Stomach (tissue), 9 donors: ENCODE measurements around the gene NTMT2. TPM values are rescaled to one million over a fixed set of nuclear protein-coding genes. Genes with fewer than 3 reads are reported as not detected.

Source experiments
- DNase-seq, 2 donors: peaks; one replicate each; pipeline versions ENCODE4 v3.0.0 to v3.0.0-alpha.2; 2013 to 2019
- H3K27ac ChIP-seq, 5 donors: fragments of 200-600 bp in 4 of 5; sonication (generic) in 4 of 5; one replicate each; pipeline ENCODE4 v1.5.1; 2013 to 2019; ENCODE audit warnings: mild to moderate bottlenecking in 1 of 5, moderate library complexity in 1 of 5
- H3K27me3 ChIP-seq, 3 donors: fragments of 200-600 bp; sonication (generic); one replicate each; pipeline ENCODE4 v1.5.1; 2017 to 2019; ENCODE audit warnings: mixed run types in 1 of 3
- H3K36me3 ChIP-seq, 4 donors: fragments of 200-600 bp; sonication (generic); 1 replicate in 3 of 4; 2 replicates in 1 of 4; pipeline ENCODE4 v1.5.1; 2016 to 2019
- H3K4me1 ChIP-seq, 4 donors: fragments of 200-600 bp; sonication (generic); one replicate each; pipeline ENCODE4 v1.5.1; 2016 to 2019
- H3K4me3 ChIP-seq, 4 donors: fragments of 200-600 bp; sonication (generic) in 3 of 4; one replicate each; pipeline ENCODE4 v1.5.1; 2016 to 2019; ENCODE audit warnings: mild to moderate bottlenecking in 1 of 4
- H3K9me3 ChIP-seq, 4 donors: fragments of 200-600 bp; sonication (generic); one replicate each; pipeline ENCODE4 v1.5.1; 2016 to 2019
- CTCF ChIP-seq, 7 experiments: fragments of 450-650 bp in 4 of 7; fragments of 200-600 bp in 3 of 7; sonication (generic) in 3 of 7; IDR thresholded peaks; one replicate each; pipeline ENCODE4 v1.5.1; 2016 to 2019; ENCODE audit warnings: antibody characterized with exemption in 7 of 7, control low read depth in 2 of 7, mild to moderate bottlenecking in 1 of 7
- EP300 ChIP-seq: sonication (generic); formaldehyde crosslinking; IDR thresholded peaks from one replicate; pipeline ENCODE4 v1.6.1; 2017; ENCODE audit warnings: antibody characterized with exemption
- POLR2A ChIP-seq, 4 donors: fragments of 450-650 bp; IDR thresholded peaks; one replicate each; pipeline ENCODE4 v1.6.1; 2016; ENCODE audit warnings: antibody characterized with exemption in 4 of 4, control low read depth in 2 of 4, mild to moderate bottlenecking in 1 of 4, moderate library complexity in 1 of 4
- POLR2AphosphoS5 ChIP-seq, 3 donors: sonication (generic); formaldehyde crosslinking; IDR thresholded peaks; one replicate each; pipeline ENCODE4 v1.6.1; 2016; ENCODE audit warnings: antibody characterized with exemption in 3 of 3
- WGBS, 5 donors: extraction: QIAGEN DNeasy Blood & Tissue Kit in 3 of 5; methylation state at CpG; one replicate each; pipeline versions ENCODE4 v1.1.5 to v1.1.7; 2013 to 2018; 5-methylcytosine and 5-hydroxymethylcytosine counted together
- intact Hi-C: fragments of 100-400 bp; cut with DNase I; formaldehyde crosslinking; loops from one replicate; pipeline ENCODE4 v1.15.1; 2023; ENCODE audit warnings: low total_unique reads
- polyA plus RNA-seq, 3 donors: library from polyadenylated mRNA; stranded (reverse); fragments of 200-250 nt; gene quantifications; one replicate each; pipeline ENCODE4 v1.2.3, GENCODE V29; 2013
- total RNA-seq, 5 donors: library from RNA; depleted of rRNA; stranded (reverse); fragments of >200 nt; gene quantifications; one replicate each; pipeline versions ENCODE4 v1.1.0 to v1.2.3, GENCODE V29; 2014 to 2016
- donor health status: healthy with polysubstance abuse.
- donor health status: Bipolar disorder and iron deficiency.
- donor health status: healthy.

NTMT2 gene
- total and polyA plus RNA-seq, 8 donors, result not detected

GRCh38 chr1:170194451-170194850 is 48.7 kb downstream of the NTMT2 start:
- Histone ChIP-seq H3K36me3 (no peaks in the 10 kb centered on the region), H3K4me3 (no peak overlapping the region), H3K27ac (no peak overlapping the region), H3K9me3 (peaks cover 0 to 26% (median 18%) of the 10 kb centered on the region in 4 donors), H3K27me3 (no peaks in the 10 kb centered on the region), H3K4me1 (no peaks in the 10 kb centered on the region)
- DNase-seq, result no peak
- intact Hi-C loops, result no loop called here
- 76 to 92% (median 76%) methylated on average over 1 of the region's 1 CpG for WGBS, 5 donors
- TF ChIP-seq CTCF (IDR thresholded peaks at IDR 0.05) (no peak), POLR2A (IDR thresholded peaks at IDR 0.05) (no peak), EP300 (no peak), POLR2AphosphoS5 (IDR thresholded peaks at IDR 0.05) (no peak)

- 58 to 62% (median 58%) methylated on average over 2 of the region's 2 CpGs for WGBS, 5 donors
- TF ChIP-seq CTCF (IDR thresholded peaks at IDR 0.05), result no peak
- no peak for TF ChIP-seq POLR2A (IDR thresholded peaks at IDR 0.05)
- TF ChIP-seq EP300, result no peak
- no peak for TF ChIP-seq POLR2AphosphoS5 (IDR thresholded peaks at IDR 0.05)
- intact Hi-C loops, result no loop called here
- Histone ChIP-seq H3K4me1 (no peaks in the 10 kb centered on the region), H3K27me3 (no peaks in the 10 kb centered on the region), H3K27ac (no peak overlapping the region), H3K4me3 (no peak overlapping the region), H3K36me3 (no peaks in the 10 kb centered on the region), H3K9me3 (peaks cover 0 to 5% (median under 1%) of the 10 kb centered on the region in 4 donors)
- DNase-seq, result no peak
Measured at GRCh38 chr1:170196490-170197236, 50.9 kb downstream of the NTMT2 start.

GRCh38 chr1:170198090-170198489 is 52.3 kb downstream of the NTMT2 start:
- Histone ChIP-seq H3K4me3 (no peak overlapping the region), H3K27ac (no peak overlapping the region), H3K36me3 (no peaks in the 10 kb centered on the region), H3K9me3 (no peaks in the 10 kb centered on the region), H3K4me1 (no peaks in the 10 kb centered on the region), H3K27me3 (no peaks in the 10 kb centered on the region)
- no peak for DNase-seq
- 77 to 94% (median 82%) methylated on average over 1 of the region's 1 CpG for WGBS, 5 donors
- intact Hi-C loops, result no loop called here
- TF ChIP-seq CTCF (IDR thresholded peaks at IDR 0.05), result no peak
- no peak for TF ChIP-seq POLR2A (IDR thresholded peaks at IDR 0.05)
- TF ChIP-seq EP300, result no peak
- TF ChIP-seq POLR2AphosphoS5 (IDR thresholded peaks at IDR 0.05), result no peak

DNA sequence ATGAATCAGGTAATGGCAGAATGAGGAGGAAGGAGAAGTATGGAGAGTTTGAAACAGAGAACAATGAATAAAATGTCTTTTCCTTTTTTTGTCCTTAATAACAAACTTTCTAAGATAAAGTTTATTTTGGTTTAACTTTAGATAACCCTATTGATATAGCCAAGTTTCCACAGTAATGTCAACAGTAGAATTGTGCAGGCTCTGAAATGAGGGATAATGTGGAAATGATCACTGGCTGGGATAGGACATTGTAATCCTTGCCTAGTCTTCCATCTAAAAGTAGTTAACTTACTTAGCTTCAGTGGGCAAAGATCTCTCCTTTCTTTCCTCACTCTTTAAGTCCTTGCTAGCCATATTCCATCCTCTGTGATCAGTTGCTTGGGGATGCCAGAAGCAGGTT is 52.8 kb downstream of the NTMT2 start:
- no peak for TF ChIP-seq EP300
- no peak for TF ChIP-seq POLR2AphosphoS5 (IDR thresholded peaks at IDR 0.05)
- no peak for TF ChIP-seq POLR2A (IDR thresholded peaks at IDR 0.05)
- intact Hi-C loops, result no loop called here
- no peak for DNase-seq
- Histone ChIP-seq H3K36me3 (no peaks in the 10 kb centered on the region), H3K27me3 (no peaks in the 10 kb centered on the region), H3K9me3 (no peaks in the 10 kb centered on the region), H3K4me3 (no peak overlapping the region), H3K4me1 (no peaks in the 10 kb centered on the region), H3K27ac (no peak overlapping the region)

DNA sequence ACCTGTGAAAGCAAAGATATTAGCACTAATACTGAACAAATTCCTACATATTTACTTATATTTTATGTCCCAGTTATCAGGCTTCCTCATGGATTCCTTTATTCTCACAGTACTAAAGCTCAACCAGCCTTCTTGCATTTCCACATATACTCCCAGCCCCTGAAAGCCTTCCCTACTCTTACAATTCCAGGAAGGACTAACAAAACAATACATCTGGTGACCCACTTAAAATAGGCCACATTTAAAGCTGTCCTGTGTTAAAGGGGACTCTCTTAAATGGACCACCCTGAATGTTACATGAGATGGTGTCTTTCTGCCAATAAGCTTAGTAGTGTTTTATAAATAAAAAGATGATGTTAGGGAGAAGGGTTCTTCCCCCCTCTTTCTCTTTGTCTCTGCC is 54.4 kb downstream of the NTMT2 start:
- intact Hi-C loops, result no loop called here
- Histone ChIP-seq H3K27me3 (no peaks in the 10 kb centered on the region), H3K4me3 (no peak overlapping the region), H3K9me3 (no peaks in the 10 kb centered on the region), H3K27ac (no peak overlapping the region), H3K4me1 (no peaks in the 10 kb centered on the region), H3K36me3 (no peaks in the 10 kb centered on the region)
- no peak for TF ChIP-seq CTCF (IDR thresholded peaks at IDR 0.05)
- TF ChIP-seq POLR2AphosphoS5 (IDR thresholded peaks at IDR 0.05), result no peak
- TF ChIP-seq POLR2A (IDR thresholded peaks at IDR 0.05), result no peak
- TF ChIP-seq EP300, result no peak
- DNase-seq, result no peak
